ENCODE data around the gene SMIM43.

GRCh38 chr4:121728066-121728465 lies 36.9 kb downstream of the SMIM43 start:
- TF ChIP-seq CTCF (IDR thresholded peaks at IDR 0.05) (no peak), ZFX (IDR thresholded peaks at IDR 0.05; ENCODE audit: borderline replicate concordance) (no peak)
